NAMALWA (cell line): ENCODE measurements around the gene INPP5J.
"Not testable (repeated sequence)": the region's sequence is repeated elsewhere in the genome, so short reads cannot be mapped to it uniquely, and the experiment has no call there.

Source experiments
- DNase-seq: peaks from one replicate; pipeline ENCODE4 v3.0.0-alpha.2; 2015; ENCODE audit warnings: low spot score

Gene INPP5J

DNA sequence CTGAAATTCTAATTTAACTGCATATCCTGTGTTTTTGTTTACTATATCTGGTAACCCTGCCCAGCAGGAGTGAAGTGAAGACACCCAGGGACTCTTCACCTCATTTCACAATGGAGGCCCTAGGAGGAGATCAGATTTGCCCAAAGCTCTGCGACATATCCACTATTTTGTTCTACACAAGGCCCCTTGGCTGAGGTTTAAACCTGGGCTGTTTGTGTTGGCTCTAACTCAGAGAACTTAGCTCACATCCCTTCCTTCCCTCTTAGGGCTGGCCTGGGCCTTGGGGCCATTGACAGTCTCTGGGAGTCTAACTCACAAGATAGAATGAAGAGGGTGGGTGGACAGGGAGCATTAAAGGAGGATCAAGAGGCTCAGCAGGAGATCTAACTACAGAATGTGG lies 25.7 kb downstream of the INPP5J start:
- DNase-seq, result no peak

DNA sequence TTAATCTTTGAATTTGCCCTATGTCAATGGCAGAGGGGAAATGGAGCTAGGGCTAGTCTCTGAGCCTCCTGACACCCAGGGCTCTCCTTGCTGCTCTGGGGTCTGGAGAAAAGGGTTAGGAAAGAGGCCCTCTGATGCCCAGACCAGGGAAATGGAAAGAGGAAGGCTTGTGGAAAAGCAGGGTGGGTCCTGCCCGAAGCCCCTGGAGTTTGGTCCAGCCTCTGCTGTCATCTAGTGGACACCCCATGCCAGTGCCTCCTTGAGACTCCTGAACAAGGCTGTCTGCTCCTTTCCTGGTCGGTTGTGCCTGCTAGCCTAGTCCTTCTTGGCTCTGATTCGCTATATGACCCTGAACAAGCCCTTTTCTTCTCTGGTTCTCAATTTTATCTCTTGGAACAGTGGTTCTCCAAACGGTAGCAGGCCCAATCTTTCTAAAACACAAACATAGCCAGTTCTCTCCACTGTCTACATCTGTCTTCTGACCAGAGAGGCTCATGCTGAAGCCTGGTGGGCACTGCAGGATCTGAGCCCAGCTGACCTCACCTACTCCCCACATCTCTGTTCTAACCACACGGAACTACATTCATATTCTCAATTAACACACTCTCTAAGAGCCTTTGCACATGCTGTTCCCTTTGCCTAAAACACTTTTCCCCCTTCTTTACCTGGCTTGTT lies 26.3 kb downstream of the INPP5J start:
- DNase-seq, result peak; percentile 75

DNA sequence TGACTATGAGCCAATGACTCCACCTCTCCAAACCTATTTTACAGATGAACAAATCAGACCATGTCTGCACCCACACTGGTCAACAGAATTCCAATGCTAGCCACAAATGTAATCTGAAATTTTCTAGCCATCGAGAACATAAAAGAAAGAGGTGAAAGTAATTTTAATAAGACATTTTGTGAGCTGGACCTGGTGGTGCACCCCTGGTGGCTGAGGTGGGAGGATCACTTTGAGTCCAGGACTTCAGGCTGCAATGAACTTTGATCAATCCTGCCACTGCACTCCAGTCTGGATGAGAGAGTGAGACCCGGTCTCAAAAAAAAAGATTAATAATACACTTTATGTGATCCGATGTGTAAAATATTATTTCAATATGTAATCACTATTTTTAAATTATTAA lies 27.8 kb downstream of the INPP5J start:
- peak; percentile 39 for DNase-seq

DNA sequence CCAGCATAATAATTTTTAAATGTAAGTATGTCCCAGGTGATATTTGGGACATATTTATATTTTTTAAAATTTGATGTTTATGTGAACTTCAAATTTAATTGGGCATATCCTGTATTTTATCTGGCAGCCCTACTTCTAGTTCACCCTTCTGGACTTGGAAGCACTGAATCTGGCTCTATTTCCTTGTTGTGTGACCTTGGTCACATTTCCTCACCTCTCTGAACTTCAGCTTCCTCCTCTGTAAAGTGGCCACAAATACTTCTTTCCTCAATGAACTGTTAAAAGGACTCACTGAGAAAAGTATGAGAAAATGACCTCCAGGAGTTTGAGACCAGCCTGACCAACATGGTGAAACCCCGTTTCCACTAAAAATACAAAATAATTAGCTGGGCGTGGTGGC lies 29.1 kb downstream of the INPP5J start:
- no peak for DNase-seq

DNA sequence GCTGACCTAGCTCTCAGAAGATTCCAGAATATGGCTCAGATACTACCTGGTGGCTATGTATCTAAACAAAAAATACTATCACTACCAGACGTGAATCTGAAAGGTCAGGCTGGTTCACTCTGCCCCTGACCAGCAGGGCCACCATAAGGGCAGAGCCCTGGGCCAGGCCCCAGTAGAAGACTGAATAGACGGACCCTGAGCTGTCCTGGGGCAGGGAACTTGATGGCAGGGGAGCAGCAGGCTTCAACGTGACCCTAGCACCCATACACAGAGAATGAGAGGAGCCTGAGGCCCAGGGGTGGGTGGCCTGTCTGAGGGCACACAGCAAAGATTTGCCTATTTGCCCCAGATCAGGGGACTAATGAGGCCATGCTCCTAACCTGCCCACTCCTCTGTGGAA lies 30.6 kb downstream of the INPP5J start:
- no peak for DNase-seq

DNA sequence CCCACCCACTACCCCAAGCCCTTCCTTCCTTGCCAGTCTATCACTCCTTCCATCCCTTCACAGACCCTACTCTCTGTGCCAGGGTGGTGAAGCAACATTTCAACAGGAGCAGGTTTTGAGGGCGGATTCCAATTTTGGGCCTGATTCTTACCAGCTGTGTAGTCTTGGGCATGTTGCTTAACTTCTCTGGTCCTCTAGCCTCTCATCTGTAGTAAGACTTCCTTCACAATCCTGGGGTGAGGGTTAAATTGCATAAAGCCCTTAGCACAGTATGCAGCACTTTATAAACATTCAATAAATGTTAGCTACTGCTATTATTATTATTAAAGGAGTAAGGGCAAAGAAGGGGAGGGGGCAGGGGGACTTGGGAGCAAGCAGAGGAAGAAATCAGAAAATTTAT lies 32.2 kb downstream of the INPP5J start:
- DNase-seq, result no peak

DNA sequence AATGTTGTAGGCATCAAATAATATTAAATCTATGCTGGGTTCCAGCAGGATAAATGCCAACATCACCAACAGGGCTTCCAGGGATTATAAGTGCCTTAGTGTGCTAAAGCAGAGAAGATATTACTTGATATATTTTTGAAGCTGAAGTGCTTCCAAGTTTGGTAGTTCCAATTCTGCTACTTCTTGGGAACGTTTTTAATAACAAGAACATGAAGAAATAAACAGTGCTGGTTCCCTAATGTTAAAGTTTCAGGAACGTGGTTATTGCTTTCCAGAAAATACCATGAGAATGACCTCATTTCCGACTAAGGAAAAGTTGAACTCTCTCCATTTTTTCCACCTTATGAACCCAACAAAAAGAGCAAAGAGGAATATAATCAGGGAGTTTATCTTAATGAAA lies 32.7 kb downstream of the INPP5J start:
- no peak for DNase-seq

DNA sequence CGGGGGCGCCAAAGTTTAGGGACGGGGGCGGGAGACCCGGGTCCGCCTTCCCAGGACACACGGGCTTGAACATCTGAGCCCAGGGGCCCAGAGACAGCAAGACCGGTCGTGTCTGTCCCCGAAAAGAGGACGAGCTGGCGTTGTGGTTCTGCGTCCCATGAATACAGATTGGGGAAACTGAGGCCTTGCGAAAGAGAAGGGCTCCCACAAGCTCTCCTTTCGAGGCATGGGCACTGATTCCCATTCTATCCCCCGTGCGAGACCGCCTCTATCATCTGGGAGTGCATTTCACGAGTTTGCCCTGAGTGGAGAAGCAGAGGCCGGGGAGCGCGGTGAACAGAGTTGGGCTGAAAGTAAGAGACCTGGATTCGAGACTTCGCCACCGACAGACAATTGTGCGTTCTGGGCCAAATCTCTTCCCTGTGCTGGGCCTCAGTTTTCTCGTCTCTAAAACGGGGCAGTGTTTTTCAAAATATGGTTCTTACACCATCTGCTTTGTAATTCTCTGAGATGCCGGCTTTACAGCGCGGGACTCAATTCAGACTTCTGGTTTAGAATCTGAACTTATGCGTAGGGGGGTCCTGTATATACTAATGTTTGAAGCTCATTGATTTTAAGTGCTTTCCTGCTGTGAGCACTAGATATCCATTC lies 37.7 kb downstream of the INPP5J start:
- no peak for DNase-seq

DNA sequence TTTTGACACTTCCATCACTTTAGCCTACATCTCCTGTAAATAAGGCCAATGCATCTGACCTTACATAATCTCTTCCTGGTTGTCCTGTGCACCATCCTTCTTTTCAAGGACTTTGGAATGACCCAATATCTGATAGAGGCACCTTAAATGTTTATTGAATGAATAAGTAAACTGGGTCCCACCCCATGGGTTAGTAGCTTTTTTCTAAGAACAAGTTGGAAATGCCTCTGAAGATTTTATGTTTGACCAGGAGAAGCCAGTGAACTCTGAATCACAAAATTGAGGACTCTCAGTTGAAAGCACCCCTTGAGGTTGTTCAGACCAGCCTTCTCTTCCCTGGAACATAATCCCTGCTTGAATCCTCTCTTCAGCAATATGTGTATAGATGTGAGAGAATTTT lies 38.6 kb downstream of the INPP5J start:
- DNase-seq, result no peak

DNA sequence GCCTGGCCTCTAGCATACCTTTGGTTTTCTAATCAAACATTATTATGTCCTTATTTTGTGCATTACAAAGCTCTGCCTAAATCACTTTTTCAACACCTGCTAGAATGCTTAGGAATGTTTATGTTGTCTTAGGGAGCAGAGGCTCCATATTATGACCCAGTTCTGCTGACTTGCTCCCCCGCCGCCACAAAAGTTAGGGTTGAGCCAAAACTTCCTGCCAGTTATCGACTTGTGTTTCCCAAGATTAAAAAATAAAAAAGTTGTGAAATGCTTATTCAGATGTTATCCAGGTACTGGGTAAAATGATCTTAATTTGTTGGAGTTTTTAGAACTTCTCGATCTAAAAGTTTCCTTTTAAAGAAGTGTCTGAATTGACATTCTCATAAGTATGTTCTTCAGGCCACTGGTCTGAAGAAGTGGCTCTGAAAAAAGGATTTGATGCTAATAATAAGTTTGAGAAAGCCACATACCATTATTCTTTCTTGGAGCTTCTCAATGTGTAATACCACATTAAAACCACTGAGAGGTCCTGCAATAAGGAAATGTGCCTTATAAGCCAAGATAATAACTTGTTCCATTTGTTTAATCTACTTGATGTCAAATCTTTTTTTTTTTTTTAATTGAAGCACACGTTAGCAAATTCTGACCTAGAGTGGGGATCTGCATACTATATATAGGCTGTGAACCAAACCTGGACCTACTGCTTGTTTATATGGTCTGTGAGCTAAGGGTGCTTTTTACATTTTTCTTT lies 39.4 kb downstream of the INPP5J start:
- peak; percentile 37 for DNase-seq

DNA sequence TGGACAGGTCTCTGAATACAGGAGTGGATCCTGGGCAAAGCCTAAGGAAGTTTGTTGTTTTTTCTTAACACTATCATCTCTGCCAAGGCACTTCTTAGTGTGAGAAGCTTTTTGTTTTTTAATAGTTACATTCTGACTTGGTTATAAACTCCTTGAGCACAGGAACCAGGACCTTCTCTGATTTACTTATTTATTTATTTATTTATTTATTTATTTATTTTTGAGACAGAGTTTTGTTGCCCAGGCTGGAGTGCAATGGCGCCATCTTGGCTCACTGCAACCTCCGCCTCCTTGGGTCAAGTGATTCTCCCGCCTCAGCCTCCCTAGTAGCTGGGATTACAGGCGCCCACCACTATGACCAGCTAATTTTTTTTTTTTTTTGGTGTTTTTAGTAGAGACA lies 48.2 kb downstream of the INPP5J start:
- no peak for DNase-seq

DNA sequence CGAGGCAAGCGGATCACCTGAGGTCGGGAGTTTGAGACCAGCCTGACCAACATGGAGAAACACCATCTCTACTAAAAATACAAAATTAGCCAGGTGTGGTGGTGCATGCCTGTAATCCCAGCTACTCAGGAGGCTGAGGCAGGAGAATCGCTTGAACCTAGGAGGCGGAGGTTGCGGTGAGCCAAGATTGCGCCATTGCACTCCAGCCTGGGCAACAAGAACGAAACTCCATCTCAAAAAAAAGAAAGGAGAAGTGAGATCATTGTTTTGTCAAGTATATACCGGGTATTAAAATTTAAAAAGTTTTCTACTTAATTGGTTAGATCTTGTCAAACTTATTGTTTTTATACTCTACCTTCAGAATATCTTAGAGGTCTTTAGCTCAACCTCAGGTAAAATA lies 49.0 kb downstream of the INPP5J start:
- not testable (repeated sequence) for DNase-seq

DNA sequence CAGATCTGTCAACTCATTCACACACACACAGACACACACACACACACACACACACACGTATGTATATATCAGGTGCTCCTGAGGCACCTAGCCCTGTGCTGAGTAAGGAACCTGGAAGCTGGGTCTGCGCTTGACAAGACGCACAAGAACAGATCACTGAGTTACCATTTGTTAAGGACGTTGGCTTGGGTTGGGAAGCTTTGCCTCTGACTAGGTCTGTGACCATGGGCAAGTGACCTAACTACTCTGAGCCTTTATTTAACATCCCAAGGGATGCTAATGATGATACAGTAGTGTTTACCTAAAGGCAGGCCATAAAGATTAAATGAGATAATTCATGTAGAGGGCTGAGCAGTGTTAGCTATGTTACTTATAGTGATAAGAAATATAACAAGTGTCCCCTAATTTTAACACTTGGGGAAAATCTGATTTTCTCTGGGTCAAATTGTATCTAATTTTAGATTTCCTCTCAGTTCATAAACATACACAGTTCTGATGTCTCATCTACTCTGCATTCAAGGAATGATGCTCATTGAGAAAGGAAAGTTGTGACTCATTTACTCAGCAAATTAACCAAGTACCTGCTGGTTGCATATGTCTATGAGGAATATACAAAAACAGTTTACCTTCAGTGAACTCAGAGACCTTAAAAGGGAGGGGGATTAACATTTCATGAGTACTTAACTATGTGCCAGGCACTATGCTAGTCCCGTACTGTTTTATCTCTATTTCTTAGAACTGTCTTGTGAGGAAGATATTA lies 50.8 kb downstream of the INPP5J start:
- DNase-seq, result no peak

DNA sequence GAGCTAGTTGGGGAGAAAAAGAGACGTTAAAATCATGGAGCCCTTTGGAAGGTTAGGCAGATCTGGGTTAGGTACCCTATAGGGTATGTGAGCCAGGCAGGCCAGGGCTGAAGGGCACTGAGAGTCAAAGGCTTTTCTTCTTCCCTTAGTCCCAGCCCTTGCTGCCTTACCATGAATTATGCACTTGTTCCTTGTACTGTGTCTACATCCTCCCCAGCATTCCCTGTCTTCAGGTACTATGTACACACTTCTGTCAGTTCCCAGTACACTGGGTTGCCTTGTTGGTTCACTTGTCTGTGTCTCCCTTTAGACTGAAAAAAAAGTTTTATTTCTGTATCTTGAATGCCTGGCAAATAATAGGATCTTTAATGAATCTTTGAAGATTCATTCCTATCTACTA lies 54.2 kb downstream of the INPP5J start:
- DNase-seq, result no peak

DNA sequence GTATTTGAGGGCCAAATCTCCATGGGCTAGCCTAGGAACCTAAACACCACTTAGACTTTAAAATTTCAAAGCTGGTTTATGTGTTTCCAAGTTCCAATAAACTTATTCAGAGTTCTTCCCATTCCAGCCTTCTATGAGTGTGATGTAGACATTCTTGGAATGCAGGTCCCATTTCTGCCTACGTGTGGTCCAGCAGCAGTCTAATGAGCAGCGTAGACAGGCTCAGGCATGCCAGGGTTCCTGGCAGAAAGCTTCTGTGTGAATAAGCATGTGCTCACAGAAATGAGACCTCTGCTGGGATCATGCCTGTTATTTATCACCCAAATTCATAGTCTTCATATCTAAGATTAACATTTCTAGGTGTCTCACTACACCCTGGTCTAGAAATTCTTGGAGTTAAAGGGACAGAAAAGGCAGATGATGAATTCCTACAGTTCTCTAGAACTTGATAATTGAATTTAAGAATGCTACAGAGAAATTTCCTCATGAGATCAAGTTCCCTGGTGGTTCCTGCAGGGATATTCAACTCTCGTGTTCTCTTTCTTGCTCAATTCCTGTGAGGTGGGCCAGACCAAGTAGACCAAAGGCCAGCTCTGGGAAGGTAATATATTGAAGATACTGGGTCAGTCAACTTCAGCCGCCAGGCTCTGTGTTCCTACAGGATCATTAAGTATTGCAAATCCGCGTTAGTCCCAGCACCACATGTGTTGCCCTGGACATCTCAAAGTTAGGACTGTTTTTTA lies 54.8 kb downstream of the INPP5J start:
- DNase-seq, result no peak

DNA sequence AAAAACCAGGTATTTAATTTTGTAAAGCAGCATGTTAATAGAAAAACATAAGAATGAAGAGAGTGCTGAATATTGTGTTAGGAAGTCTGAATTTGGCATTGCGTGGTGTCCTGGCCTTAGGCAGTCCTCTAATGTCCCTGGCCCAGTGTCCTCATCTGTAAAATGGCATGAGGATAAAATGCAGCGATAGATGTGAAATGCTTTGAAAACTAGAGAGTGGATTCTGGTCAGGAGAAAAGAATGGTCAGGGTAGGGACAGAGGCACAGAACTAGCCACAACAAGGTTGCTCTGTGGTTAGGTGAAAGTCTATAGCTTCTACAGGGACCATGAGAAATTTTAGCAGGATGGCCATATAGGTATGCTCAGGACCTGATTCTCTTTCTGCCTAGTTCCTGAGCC lies 56.1 kb downstream of the INPP5J start:
- DNase-seq, result no peak

DNA sequence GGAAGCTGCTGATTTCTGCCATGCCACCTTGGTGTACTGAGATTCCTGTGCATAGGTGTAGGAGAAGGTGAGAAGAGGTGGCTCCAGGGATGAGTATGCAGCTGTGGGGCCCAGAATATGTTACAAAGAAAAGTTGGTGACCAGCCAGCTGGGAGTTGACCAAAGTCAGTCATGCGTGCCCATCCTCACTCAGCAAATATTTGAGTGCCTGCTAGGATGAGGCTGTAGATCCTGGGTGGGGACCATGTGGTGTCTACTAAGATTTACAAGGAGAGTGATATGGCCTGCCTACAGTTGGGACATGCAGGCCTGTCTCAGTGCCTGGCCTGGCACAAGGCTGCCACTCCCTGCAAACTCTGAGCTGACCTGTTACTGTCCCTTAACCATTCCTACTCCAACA lies 56.6 kb downstream of the INPP5J start:
- DNase-seq, result no peak

DNA sequence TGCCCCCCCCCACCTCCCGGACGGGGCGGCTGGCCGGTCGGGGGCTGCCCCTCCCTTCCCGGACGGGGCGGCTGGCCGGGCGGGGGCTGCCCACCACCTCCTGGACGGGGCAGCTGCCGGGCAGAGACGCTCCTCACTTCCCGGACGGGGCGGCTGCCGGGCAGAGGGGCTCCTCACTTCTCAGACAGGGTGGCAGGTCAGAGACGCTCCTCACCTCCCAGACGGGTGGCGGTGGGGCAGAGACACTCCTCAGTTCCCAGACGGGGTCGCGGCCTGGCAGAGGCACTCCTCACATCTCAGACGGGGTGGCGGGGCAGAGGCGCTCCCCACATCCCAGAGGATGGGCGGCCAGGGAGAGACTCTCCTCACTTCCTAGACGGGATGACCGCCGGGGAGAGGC lies 61.2 kb downstream of the INPP5J start:
- DNase-seq, result no peak
